CD4-positive, alpha-beta memory T cell (primary cell): ENCODE measurements around the gene STXBP4. TPM values are rescaled to one million over a fixed set of nuclear protein-coding genes. Genes with fewer than 3 reads are reported as not detected.

ENCODE experiments used
- CTCF ChIA-PET: fragments of 350-600 bp; sonication (Branson Sonifier 250); formaldehyde crosslinking; loops from one replicate; lab custom pipeline; 2021; ENCODE audit warnings: inconsistent platforms; ENCODE audit not compliant: partially characterized antibody; lab: Charles Lee
- POLR2A ChIA-PET: fragments of 350-600 bp; sonication (Branson Sonifier 250); formaldehyde crosslinking; loops from one replicate; lab custom pipeline; 2021; ENCODE audit not compliant: partially characterized antibody; lab: Charles Lee
- DNase-seq, 5 donors: peaks; one replicate each; pipeline versions ENCODE4 v3.0.0 to v3.0.0-alpha.2; 2020 to 2022; ENCODE audit warnings: mixed read lengths in 1 of 5
- H3K27ac ChIP-seq: one replicate; pipeline ENCODE4 v1.7.0; 2013; ENCODE audit warnings: low read depth, low read length
- H3K27me3 ChIP-seq: 2 replicates; pipeline ENCODE4 v1.7.0; 2013; ENCODE audit warnings: mild to moderate bottlenecking, low read length, moderate library complexity; ENCODE audit not compliant: insufficient read depth
- H3K36me3 ChIP-seq: 2 replicates; pipeline ENCODE4 v1.7.0; 2013; ENCODE audit warnings: mild to moderate bottlenecking, low read length, moderate library complexity; ENCODE audit not compliant: insufficient read depth
- H3K4me1 ChIP-seq: 2 replicates; pipeline ENCODE4 v1.7.0; 2013; ENCODE audit warnings: mild to moderate bottlenecking, low read length, moderate library complexity; ENCODE audit not compliant: insufficient read depth
- H3K4me3 ChIP-seq, 2 donors: one replicate each; pipeline ENCODE4 v1.7.0; 2013; ENCODE audit warnings: low read length in 2 of 2, mild to moderate bottlenecking in 1 of 2
- H3K9me3 ChIP-seq, 2 donors: one replicate each; pipeline ENCODE4 v1.7.0; 2013; ENCODE audit warnings: low read length in 2 of 2, control low read depth in 1 of 2; ENCODE audit not compliant: control insufficient read depth in 1 of 2
- H3K27ac Mint-ChIP-seq, 7 donors: one replicate each; pipeline ENCODE4 v1.8.0; 2020 to 2021; ENCODE audit warnings: mixed read lengths in 7 of 7, mild to moderate bottlenecking in 6 of 7, inconsistent platforms in 3 of 7, moderate library complexity in 3 of 7
- H3K27me3 Mint-ChIP-seq, 2 donors: one replicate each; pipeline ENCODE4 v1.8.0; 2020 to 2021; ENCODE audit warnings: mixed read lengths in 2 of 2
- H3K36me3 Mint-ChIP-seq, 2 donors: one replicate each; pipeline ENCODE4 v1.8.0; 2020 to 2021; ENCODE audit warnings: mixed read lengths in 2 of 2, inconsistent platforms in 1 of 2, mild to moderate bottlenecking in 1 of 2
- H3K4me1 Mint-ChIP-seq, 4 donors: one replicate each; pipeline ENCODE4 v1.8.0; 2020 to 2021; ENCODE audit warnings: mixed read lengths in 4 of 4, mild to moderate bottlenecking in 1 of 4
- H3K4me3 Mint-ChIP-seq, 8 donors: one replicate each; pipeline ENCODE4 v1.8.0; 2020 to 2021; ENCODE audit warnings: mixed read lengths in 8 of 8, mild to moderate bottlenecking in 7 of 8, moderate library complexity in 6 of 8, inconsistent platforms in 3 of 8
- H3K9me3 Mint-ChIP-seq, 8 donors: one replicate each; pipeline ENCODE4 v1.8.0; 2020 to 2021; ENCODE audit warnings: mixed read lengths in 8 of 8, mild to moderate bottlenecking in 5 of 8, inconsistent platforms in 3 of 8, moderate library complexity in 1 of 8
- intact Hi-C: fragments of 100-400 bp; cut with micrococcal nuclease; formaldehyde crosslinking; loops from one replicate; pipeline ENCODE4 v1.15.1; 2023
- polyA plus RNA-seq, 2 donors: library from polyadenylated mRNA; unstranded; fragments of 300-500 nt; fragmentation: Illumina TruSeq; gene quantifications; one replicate each; pipeline ENCODE4 v1.2.3, GENCODE V29; 2021
- total RNA-seq, 2 experiments: library from RNA; stranded (reverse); gene quantifications; one replicate each; pipeline ENCODE4 v1.2.3, GENCODE V29; 2021

Gene STXBP4
- total and polyA plus RNA-seq, 4 experiments from 2014 or later = 1.5 to 12.8 (median 7.3) TPM

DNA sequence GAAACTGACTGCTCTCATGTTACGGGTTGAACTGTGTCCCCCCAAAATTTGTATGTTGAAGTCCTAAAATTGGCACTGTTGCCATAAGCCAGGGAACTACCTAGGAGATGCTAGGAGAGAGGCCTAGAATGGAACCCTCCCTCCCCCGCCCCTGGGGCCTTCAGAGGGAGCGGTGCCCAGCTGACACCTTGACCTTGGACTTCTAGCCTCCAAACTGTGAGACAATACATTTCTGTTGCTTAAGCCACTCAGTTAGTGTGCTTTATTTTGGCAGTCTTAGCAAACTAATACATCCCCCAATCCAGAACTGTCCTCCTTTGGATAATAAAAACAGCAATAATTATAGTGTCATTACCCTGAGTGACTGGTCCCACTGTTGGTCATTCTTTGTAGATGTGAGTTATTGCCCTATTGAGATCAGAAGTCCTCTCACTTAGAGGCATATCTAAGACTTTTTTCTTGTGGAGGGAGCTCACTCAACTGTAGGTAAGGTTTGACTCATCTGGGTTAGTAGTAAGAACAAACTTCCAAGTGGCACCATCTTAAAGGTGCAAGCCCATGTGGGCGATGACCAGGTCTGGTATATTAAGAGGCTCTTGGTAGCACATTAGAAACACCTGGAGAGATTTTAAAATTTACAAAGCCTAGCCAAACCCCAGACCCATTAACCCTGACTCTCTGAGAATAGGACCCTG, 203.2 kb downstream of the STXBP4 start:
- ChIA-PET POLR2A (no interaction called here), CTCF (interaction anchor here (1.3 kb wide), 1 partner anchor 115 kb away, joined by 3 read pairs; no protein-coding TSS in a partner anchor)
- peaks cover 8 to 15% of the 10 kb centered on the region in 2 donors for H3K36me3 Mint-ChIP-seq

DNA sequence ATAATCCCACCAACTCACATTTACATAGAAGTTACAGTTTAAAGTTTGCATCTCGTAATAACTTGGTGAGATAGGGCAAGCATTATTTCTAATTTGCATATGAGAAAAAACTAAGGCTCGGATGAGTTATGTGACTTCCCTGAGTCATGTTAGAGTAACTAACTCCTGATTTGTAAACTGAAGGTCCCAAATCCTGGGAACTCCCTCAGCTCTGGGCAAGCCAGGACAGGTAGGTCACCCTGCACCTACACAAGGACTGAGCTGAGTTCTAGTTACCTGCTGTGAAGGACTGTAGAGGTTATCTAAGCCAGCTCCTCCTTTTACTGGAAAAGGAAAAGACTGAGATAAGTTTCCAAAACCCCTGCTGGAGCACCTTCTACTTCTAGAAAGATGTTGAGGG, 204.0 kb downstream of the STXBP4 start:
- Mint-ChIP-seq H3K27ac (no peak overlapping the region), H3K36me3 (peaks cover 8 to 15% of the 10 kb centered on the region in 2 donors), H3K9me3 (peaks cover 5 to 12% (median 10%) of the 10 kb centered on the region in 8 donors), H3K4me3 (no peak overlapping the region), H3K27me3 (no peaks in the 10 kb centered on the region), H3K4me1 (peaks cover 0 to 5% (median 5%) of the 10 kb centered on the region in 4 donors)
- CTCF ChIA-PET = interaction anchor here (1.3 kb wide), 1 partner anchor 116 kb away, joined by 3 read pairs; no protein-coding TSS in a partner anchor
- intact Hi-C loops = no loop called here
- H3K9me3 ChIP-seq = no peaks in the 10 kb centered on the region
- POLR2A ChIA-PET = no interaction called here
- no peaks in the 10 kb centered on the region for H3K27me3 ChIP-seq
- DNase-seq = no peak
- no peak overlapping the region for H3K4me3 ChIP-seq
- no peak overlapping the region for H3K27ac ChIP-seq
- no peaks in the 10 kb centered on the region for H3K36me3 ChIP-seq
- H3K4me1 ChIP-seq = no peaks in the 10 kb centered on the region

More for the DNA sequence above, 203.2 kb downstream of the STXBP4 start:
- no peaks in the 10 kb centered on the region for H3K9me3 ChIP-seq
- Mint-ChIP-seq H3K27me3 (no peaks in the 10 kb centered on the region), H3K27ac (no peak overlapping the region), H3K4me1 (peaks cover 0 to 5% (median 5%) of the 10 kb centered on the region in 4 donors), H3K9me3 (peaks cover 5 to 12% (median 10%) of the 10 kb centered on the region in 8 donors), H3K4me3 (no peak overlapping the region)
- no peaks in the 10 kb centered on the region for H3K4me1 ChIP-seq
- no peaks in the 10 kb centered on the region for H3K27me3 ChIP-seq
- H3K36me3 ChIP-seq = no peaks in the 10 kb centered on the region
- no peak overlapping the region for H3K27ac ChIP-seq
- DNase-seq = no peak
- intact Hi-C loops = no loop called here
- H3K4me3 ChIP-seq = no peak overlapping the region

DNA sequence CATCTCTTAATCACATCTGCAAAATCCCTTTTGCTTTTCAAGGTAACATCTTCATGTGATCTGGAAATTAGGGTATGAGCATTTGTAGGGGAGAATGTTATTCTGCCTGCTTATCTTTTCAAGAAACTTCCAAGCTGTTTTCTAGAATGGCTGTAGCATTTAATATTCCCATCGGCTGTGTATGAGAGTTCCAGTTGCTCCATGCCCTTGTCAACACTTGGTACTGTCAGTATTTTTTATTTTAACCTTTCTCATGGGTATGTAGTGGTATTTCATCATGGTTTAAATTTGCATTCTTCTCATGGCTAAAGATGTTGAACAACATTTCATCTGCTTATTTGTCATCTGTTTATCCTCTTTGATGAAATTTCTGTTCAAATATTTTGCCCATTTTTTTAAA, 205.6 kb downstream of the STXBP4 start:
- intact Hi-C loops = no loop called here
- H3K27ac Mint-ChIP-seq = no peak overlapping the region
- H3K4me1 Mint-ChIP-seq = peaks cover 0 to 5% (median 5%) of the 10 kb centered on the region in 4 donors
- H3K27me3 Mint-ChIP-seq = no peaks in the 10 kb centered on the region
- H3K4me3 Mint-ChIP-seq = no peak overlapping the region
- POLR2A ChIA-PET = no interaction called here
- no peak overlapping the region for H3K4me3 ChIP-seq
- peaks cover 5 to 12% (median 10%) of the 10 kb centered on the region in 8 donors for H3K9me3 Mint-ChIP-seq
- H3K36me3 ChIP-seq = no peaks in the 10 kb centered on the region
- no peaks in the 10 kb centered on the region for H3K9me3 ChIP-seq
- peaks cover 8 to 15% of the 10 kb centered on the region in 2 donors for H3K36me3 Mint-ChIP-seq
- no peak for DNase-seq
- no peaks in the 10 kb centered on the region for H3K4me1 ChIP-seq
- CTCF ChIA-PET = no interaction called here
- H3K27ac ChIP-seq = no peak overlapping the region
- H3K27me3 ChIP-seq = no peaks in the 10 kb centered on the region

DNA sequence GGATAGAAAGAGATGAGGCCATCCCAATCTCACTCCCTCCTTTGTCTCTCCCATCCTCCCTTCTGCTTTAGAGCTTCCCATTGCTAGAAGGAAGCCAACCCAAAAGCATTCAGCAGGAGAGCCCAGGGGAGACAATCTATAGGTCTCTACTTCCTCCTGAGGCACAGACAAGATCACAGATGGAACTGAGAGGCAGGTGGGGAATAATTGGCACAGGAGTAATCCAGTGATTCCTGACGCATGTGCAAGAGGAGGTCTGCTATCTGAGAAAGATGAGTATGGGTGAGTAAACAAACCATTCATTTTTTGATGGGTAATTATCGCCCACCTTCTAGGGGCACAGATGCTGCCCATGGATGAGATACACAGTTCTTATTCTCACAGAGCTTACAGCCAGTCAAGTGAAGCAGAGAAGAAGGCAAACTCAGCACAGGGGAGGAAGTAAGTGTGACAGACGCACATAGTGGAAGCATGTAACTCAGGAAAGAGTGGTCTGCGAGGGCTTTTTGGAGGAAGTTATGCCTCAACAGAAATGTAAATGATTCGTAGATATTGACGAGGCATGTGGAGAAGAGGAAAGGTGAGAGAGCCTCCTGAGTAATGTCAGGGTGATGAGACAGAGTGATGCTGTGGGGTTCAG, 207.3 kb downstream of the STXBP4 start:
- no peaks in the 10 kb centered on the region for H3K36me3 ChIP-seq
- intact Hi-C loops = no loop called here
- ChIA-PET CTCF (interaction anchor here (1.0 to 1.3 kb wide), 2 partner anchors 86 to 184 kb away, joined by 3 to 5 read pairs; no protein-coding TSS in a partner anchor), POLR2A (no interaction called here)
- no peak for DNase-seq
- H3K9me3 Mint-ChIP-seq = peaks cover 5 to 12% (median 10%) of the 10 kb centered on the region in 8 donors
- peaks cover 8 to 23% of the 10 kb centered on the region in 2 donors for H3K36me3 Mint-ChIP-seq
- peak overlapping the region in 4 of 7 donors; percentile 33 to 84 (median 55) for H3K27ac Mint-ChIP-seq
- no peak overlapping the region for H3K4me3 ChIP-seq
- no peaks in the 10 kb centered on the region for H3K4me1 ChIP-seq
- no peaks in the 10 kb centered on the region for H3K9me3 ChIP-seq
- H3K27me3 Mint-ChIP-seq = no peaks in the 10 kb centered on the region
- no peak overlapping the region for H3K27ac ChIP-seq
- H3K4me3 Mint-ChIP-seq = no peak overlapping the region
- H3K4me1 Mint-ChIP-seq = peaks cover 0 to 5% (median 5%) of the 10 kb centered on the region in 4 donors
- no peaks in the 10 kb centered on the region for H3K27me3 ChIP-seq

DNA sequence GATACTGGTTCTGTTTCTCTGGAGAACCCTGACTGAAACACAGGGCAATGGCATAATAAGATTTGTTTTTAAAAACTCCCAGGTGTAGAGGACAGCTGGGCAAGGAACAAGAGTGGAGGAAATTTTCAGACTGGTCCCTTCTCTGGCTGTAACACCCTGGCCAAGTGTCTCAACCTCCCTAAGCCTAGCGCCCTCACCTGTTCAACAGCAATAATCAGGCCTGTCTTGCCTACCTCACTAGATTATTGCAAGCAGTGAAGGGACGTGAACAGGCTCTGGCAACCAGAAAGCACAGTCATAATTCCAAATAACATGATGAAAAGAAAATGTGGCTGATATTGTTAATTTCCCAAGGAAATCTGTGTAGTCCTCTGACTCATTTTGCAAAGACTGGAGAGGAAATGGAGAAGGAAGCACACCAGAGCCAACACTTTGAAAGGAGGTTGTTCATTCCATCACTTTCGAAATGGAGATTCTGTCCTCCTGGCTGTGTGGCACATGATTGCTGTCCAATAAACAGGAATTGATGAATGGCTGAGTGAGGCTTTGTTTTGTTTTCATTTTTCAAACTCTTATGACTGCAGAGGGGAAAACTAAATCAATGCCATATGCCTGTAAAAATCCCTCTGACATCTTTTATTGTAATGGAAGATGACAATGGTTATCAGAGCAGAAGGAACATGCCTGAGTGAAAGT, 208.7 kb downstream of the STXBP4 start:
- POLR2A ChIA-PET = no interaction called here
- H3K27me3 Mint-ChIP-seq = no peaks in the 10 kb centered on the region
- Histone ChIP-seq H3K9me3 (no peaks in the 10 kb centered on the region), H3K4me3 (no peak overlapping the region), H3K36me3 (no peaks in the 10 kb centered on the region), H3K27ac (no peak overlapping the region), H3K4me1 (no peaks in the 10 kb centered on the region), H3K27me3 (no peaks in the 10 kb centered on the region)
- CTCF ChIA-PET = interaction anchor here (1.3 kb wide), 1 partner anchor 87 kb away, joined by 5 read pairs; no protein-coding TSS in a partner anchor
- H3K9me3 Mint-ChIP-seq = peaks cover 8 to 19% (median 16%) of the 10 kb centered on the region in 8 donors
- peak overlapping the region in 2 of 7 donors; percentile 2 to 44 for H3K27ac Mint-ChIP-seq
- intact Hi-C loops = no loop called here
- H3K36me3 Mint-ChIP-seq = peaks cover 13 to 27% of the 10 kb centered on the region in 2 donors
- DNase-seq = no peak
- H3K4me3 Mint-ChIP-seq = no peak overlapping the region
- H3K4me1 Mint-ChIP-seq = peaks cover 0 to 5% (median 5%) of the 10 kb centered on the region in 4 donors

DNA sequence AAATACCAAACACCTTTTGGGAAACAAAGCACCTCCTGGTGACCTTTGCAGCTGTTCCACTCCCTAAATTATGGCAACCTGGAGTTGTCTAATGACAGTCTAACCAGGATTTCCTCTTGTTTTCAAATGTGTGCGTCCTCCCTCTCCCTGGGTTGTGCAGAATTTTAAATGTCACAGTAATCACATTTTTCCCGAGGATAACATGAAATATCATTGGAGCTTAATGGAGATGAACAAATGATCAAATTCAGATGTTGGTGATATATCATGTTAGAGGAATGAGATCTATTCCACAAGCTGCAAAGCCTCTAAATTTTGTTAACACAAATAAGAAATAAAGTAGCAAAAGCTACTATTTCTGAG, 209.3 kb downstream of the STXBP4 start:
- H3K4me3 ChIP-seq = no peak overlapping the region
- H3K27ac ChIP-seq = no peak overlapping the region
- no peak for DNase-seq
- H3K4me1 Mint-ChIP-seq = peaks cover 0 to 5% (median 5%) of the 10 kb centered on the region in 4 donors
- ChIA-PET CTCF (no interaction called here), POLR2A (no interaction called here)
- H3K27me3 ChIP-seq = no peaks in the 10 kb centered on the region
- H3K4me3 Mint-ChIP-seq = no peak overlapping the region
- no peaks in the 10 kb centered on the region for H3K9me3 ChIP-seq
- peaks cover 13 to 31% of the 10 kb centered on the region in 2 donors for H3K36me3 Mint-ChIP-seq
- no peaks in the 10 kb centered on the region for H3K27me3 Mint-ChIP-seq
- no peaks in the 10 kb centered on the region for H3K36me3 ChIP-seq
- intact Hi-C loops = no loop called here
- peaks cover 9 to 24% (median 19%) of the 10 kb centered on the region in 8 donors for H3K9me3 Mint-ChIP-seq
- H3K27ac Mint-ChIP-seq = no peak overlapping the region
- H3K4me1 ChIP-seq = no peaks in the 10 kb centered on the region
